Astrocyte of the spinal cord (primary cell): ENCODE results near the gene NFE2L3.

ENCODE experiments used
- DNase-seq: peaks from one replicate; pipeline ENCODE4 v3.0.0; 2011; ENCODE audit warnings: low read depth, low spot score
- H3K4me3 ChIP-seq: 2 replicates; pipeline ENCODE4 v1.5.1; 2011; ENCODE audit warnings: low read depth, mild to moderate bottlenecking, low read length, moderate library complexity
- CTCF ChIP-seq: IDR thresholded peaks from 2 replicates; pipeline ENCODE4 v1.5.1; 2012; ENCODE audit warnings: low read depth, mild to moderate bottlenecking, low read length, inconsistent platforms
- in situ Hi-C: cut with HindIII; loops from 2 replicates; pipeline ENCODE4 v1.10.0; 2017; ENCODE audit warnings: low sequenced_read_pairs

The NFE2L3 gene

GRCh38 chr7:26187380-26188205, 35.6 kb downstream of the NFE2L3 start:
- in situ Hi-C loops, result no loop called here
- no peak for DNase-seq
- no peak for TF ChIP-seq CTCF
- no peak overlapping the region for H3K4me3 ChIP-seq

GRCh38 chr7:26188206-26188956, 36.4 kb downstream of the NFE2L3 start:
- in situ Hi-C loops, result no loop called here
- TF ChIP-seq CTCF, result no peak
- H3K4me3 ChIP-seq, result no peak overlapping the region
- no peak for DNase-seq

- in situ Hi-C loops, result no loop called here
- H3K4me3 ChIP-seq, result no peak overlapping the region
- DNase-seq, result no peak
- no peak for TF ChIP-seq CTCF
These were observed 37.1 kb downstream of the NFE2L3 start for GRCh38 chr7:26188957-26189541.

GRCh38 chr7:26189697-26190096, 37.7 kb downstream of the NFE2L3 start:
- no peak overlapping the region for H3K4me3 ChIP-seq
- DNase-seq, result no peak
- in situ Hi-C loops, result no loop called here
- TF ChIP-seq CTCF, result no peak

GRCh38 chr7:26190417-26190869, 38.4 kb downstream of the NFE2L3 start:
- in situ Hi-C loops, result no loop called here
- DNase-seq, result no peak
- TF ChIP-seq CTCF, result no peak
- no peak overlapping the region for H3K4me3 ChIP-seq

- no peak for DNase-seq
- no peak for TF ChIP-seq CTCF
- in situ Hi-C loops, result no loop called here
- H3K4me3 ChIP-seq, result no peak overlapping the region
These were observed 39.4 kb downstream of the NFE2L3 start for GRCh38 chr7:26191233-26191973.
